ENCODE results near the gene LYSMD2.

DNA sequence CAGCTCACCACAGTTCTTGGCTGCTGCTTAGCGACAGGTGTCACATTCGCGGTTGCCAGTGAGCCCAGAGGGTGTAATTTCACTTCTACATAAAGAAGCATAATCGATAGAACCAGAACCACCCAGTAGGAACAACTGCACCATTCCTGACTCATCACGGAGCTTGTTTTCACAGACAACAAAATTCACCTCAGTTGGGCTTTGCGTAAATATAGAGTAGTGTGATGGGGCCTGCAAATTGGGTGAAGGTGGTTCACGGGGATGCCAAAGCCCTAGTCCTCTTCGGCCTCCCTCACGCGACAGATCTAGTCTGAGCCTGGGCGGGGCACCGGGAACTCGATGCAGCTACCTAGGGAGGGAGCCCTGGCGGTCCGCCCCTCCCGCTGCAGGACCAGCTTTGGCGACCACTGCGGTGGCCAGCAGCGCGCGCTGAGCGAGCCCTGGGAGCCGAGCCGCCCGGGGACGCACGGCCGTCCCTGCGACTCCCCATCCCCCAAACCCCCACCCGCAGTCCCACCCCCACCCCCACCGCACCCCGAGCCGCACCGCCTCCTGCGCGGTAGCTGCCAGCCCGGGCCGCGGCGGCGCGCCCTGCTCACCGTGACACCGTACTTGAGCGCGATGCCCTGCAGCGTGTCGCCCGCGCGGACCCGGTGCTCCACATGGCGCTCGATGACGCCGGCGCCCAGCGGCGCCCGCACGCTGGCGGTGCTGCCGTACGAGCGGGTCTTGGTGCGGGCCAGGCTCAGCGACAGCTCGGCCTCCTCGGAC is 519 bp downstream of the LYSMD2 start:
- TF ChIP-seq, protein P1, sequence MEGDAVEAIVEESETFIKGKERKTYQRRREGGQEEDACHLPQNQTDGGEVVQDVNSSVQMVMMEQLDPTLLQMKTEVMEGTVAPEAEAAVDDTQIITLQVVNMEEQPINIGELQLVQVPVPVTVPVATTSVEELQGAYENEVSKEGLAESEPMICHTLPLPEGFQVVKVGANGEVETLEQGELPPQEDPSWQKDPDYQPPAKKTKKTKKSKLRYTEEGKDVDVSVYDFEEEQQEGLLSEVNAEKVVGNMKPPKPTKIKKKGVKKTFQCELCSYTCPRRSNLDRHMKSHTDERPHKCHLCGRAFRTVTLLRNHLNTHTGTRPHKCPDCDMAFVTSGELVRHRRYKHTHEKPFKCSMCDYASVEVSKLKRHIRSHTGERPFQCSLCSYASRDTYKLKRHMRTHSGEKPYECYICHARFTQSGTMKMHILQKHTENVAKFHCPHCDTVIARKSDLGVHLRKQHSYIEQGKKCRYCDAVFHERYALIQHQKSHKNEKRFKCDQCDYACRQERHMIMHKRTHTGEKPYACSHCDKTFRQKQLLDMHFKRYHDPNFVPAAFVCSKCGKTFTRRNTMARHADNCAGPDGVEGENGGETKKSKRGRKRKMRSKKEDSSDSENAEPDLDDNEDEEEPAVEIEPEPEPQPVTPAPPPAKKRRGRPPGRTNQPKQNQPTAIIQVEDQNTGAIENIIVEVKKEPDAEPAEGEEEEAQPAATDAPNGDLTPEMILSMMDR (IDR thresholded peaks at IDR 0.05): no peak
- TF ChIP-seq POLR2A (IDR thresholded peaks at IDR 0.05): no peak
